Stimulated activated CD8-positive, alpha-beta memory T cell treated with anti-CD3 and anti-CD28 coated beads, Interleukin-4, amount 100 ng/mL, for 1 hour (primary cell): ENCODE results near the gene SLC39A1.

ENCODE experiments used
- DNase-seq, 2 donors: peaks; one replicate each; pipeline ENCODE4 v3.0.0-alpha.2; 2020; ENCODE audit warnings: low read depth in 2 of 2, low spot score in 1 of 2

SLC39A1 gene

GRCh38 chr1:153953859-153954365, 9.4 kb downstream of the SLC39A1 start:
- DNase-seq, result no peak

- DNase-seq, result no peak
These were observed 11.5 kb downstream of the SLC39A1 start for GRCh38 chr1:153951801-153952200.

- DNase-seq, result no peak
These were observed 12.2 kb downstream of the SLC39A1 start for GRCh38 chr1:153951183-153951582.

GRCh38 chr1:153946622-153947241, 16.6 kb downstream of the SLC39A1 start, which contains the start of gene DENND4B:
DENND4B (minus strand) TSS chr1:153946718; CDS start chr1:153944374, 2,344 bp downstream.
- DNase-seq, result peak; percentile 37 to 55

- DNase-seq, result peak; percentile 46 to 52
These were observed 17.3 kb downstream of the SLC39A1 start for GRCh38 chr1:153945795-153946621.

GRCh38 chr1:153945131-153945794, 18.1 kb downstream of the SLC39A1 start:
- peak; percentile 62 to 70 for DNase-seq

GRCh38 chr1:153944827-153945117, 18.6 kb downstream of the SLC39A1 start:
- DNase-seq, result no peak

- DNase-seq, result no peak
These were observed 19.1 kb downstream of the SLC39A1 start for GRCh38 chr1:153944005-153944826.

- DNase-seq, result no peak
These were observed 20.4 kb downstream of the SLC39A1 start for GRCh38 chr1:153942766-153943549.

GRCh38 chr1:153941826-153942725, 21.3 kb downstream of the SLC39A1 start:
- no peak for DNase-seq

GRCh38 chr1:153940756-153941155, 22.6 kb downstream of the SLC39A1 start:
- no peak for DNase-seq

GRCh38 chr1:153939476-153939875, 23.9 kb downstream of the SLC39A1 start:
- no peak for DNase-seq

- DNase-seq, result no peak
These were observed 24.3 kb downstream of the SLC39A1 start for GRCh38 chr1:153938996-153939395.

GRCh38 chr1:153937331-153937730, 26.0 kb downstream of the SLC39A1 start:
- no peak for DNase-seq

GRCh38 chr1:153936011-153936802, 27.1 kb downstream of the SLC39A1 start:
- DNase-seq, result no peak

- DNase-seq, result no peak
These were observed 28.6 kb downstream of the SLC39A1 start for GRCh38 chr1:153934746-153935145.

- DNase-seq, result no peak
These were observed 29.4 kb downstream of the SLC39A1 start for GRCh38 chr1:153933955-153934354.

GRCh38 chr1:153933430-153933829, 29.9 kb downstream of the SLC39A1 start:
- no peak for DNase-seq
